ENCODE results near the gene RSAD2.

RSAD2 gene

DNA sequence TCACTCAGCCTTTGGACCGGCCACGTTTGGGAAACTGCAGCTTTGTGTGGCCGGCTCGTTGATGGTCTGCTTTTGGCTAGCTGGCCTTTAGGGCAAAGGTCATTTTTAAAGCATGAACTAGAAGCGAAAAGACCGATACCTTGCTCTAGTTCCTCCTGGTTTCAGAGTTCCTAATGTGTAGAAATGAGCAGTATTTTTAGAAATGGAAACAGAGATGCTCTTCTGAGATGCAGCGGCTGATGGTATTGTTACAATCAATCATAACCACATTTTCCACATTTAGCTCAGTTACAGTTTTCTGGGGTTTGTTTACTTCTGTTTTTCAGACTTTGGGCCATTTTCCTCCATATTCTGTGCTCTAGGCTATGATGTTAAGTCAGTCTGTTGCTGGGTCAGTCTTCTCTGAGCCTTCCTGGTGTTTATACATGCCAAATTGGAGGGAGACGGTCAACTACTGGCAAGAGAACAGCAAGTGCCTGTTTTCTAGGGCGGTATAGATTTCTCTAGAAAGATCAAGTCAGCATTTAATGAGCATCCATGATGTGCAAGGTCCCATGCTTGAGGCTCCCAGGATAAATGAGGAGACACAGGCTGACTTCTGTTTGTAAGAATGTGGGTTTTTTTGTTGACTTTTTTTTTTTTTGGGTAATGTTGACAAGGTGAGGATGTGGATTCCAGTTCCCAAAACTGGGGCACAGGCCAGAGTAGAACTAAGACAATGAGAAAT lies 67.7 kb downstream of the RSAD2 start:
- no peak for DNase-seq (ENCODE audit: low read depth in 2 of 2)

DNA sequence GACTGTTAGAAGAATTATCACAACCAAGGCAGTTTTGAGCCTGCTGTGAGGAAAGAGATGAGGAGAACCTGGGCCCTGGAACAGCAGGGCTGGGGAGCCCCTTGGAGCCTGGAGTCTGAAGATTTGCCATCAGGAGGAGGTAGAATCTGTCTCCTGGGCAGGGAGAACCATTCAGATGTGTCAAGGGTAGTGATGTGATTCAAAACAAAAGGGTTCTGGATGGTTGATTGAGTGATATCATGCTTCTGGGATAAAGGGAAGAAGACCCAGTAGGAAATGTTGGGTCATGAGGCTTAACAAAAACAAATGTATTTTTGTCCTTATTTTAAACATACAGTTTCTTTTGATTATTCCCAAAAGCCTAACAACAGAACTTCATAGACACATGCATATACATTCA lies 68.2 kb downstream of the RSAD2 start:
- no peak for DNase-seq (ENCODE audit: low read depth in 2 of 2)

DNA sequence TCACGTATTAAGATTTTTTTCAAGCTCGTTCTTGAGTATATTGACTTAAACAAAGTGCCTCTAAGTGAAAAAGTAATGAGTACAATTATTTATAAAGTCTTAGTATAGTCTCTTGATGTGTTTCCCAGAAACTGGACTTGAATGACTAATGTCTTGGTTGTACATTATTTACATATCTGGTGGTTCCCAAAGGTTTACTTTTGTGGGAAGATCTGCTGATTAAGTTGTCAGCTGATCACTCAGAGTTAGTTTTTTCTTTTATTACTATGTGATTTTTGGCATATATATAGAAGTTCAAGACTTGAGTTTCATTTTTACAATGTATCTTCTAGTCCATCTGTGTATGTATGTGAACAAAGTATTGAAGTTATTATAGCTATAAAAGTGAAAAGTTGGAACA lies 69.1 kb downstream of the RSAD2 start:
- DNase-seq (ENCODE audit: low read depth in 2 of 2): no peak

All from stimulated activated CD4-positive, alpha-beta T cell treated with anti-CD3 and anti-CD28 coated beads, Interleukin-1b, Interleukin-23, amount 100 ng/mL, for 4 hours (primary cell).